K562 (cell line): ENCODE data around the gene SPTBN4. TPM values are rescaled to one million over a fixed set of nuclear protein-coding genes. Genes with fewer than 3 reads are reported as not detected.
A peak's percentile ranks its signal among the peaks of the same experiment; 100 is the strongest.

Experiments used
- BCLAF1 ChIP-seq, 2 experiments: fragments of 450-650 bp in 1 of 2; IDR thresholded peaks; 2 replicates each; pipeline ENCODE4 v1.6.1; 2011 to 2017; ENCODE audit warnings: low read depth in 2 of 2, antibody characterized with exemption in 1 of 2, borderline replicate concordance in 1 of 2, low read length in 1 of 2, mild to moderate bottlenecking in 1 of 2, mixed read lengths in 1 of 2; ENCODE audit not compliant: control insufficient read depth in 1 of 2
- CTCF ChIP-seq, 3 experiments: IDR thresholded peaks in 2 of 3; conservative IDR thresholded peaks in 1 of 3; 2 replicates each; pipeline ENCODE4 v1.5.1; 2011 to 2012; ENCODE audit warnings: low read length in 3 of 3, mild to moderate bottlenecking in 3 of 3, control low read depth in 2 of 3, improper control_type of control experiment in 1 of 3, inconsistent platforms in 1 of 3, low read depth in 1 of 3, mixed read lengths in 1 of 3, moderate library complexity in 1 of 3; ENCODE audit not compliant: insufficient read depth in 2 of 3
- ERF ChIP-seq: fragments of 450-650 bp; formaldehyde crosslinking; IDR thresholded peaks from 2 replicates; pipeline ENCODE4 v1.4.0; 2020; ENCODE audit warnings: mild to moderate bottlenecking, mixed read lengths
- FOXP1 ChIP-seq: sonication (generic); formaldehyde crosslinking; IDR thresholded peaks from 2 replicates; pipeline ENCODE4 v1.8.0; 2022; ENCODE audit warnings: mild to moderate bottlenecking, missing genetic modification reagents
- HIVEP1 ChIP-seq: fragments of 250-450 bp; sonication (Bioruptor Pico); IDR thresholded peaks from 2 replicates; pipeline ENCODE4 v1.4.0; 2020; ENCODE audit warnings: mild to moderate bottlenecking
- NR0B1 ChIP-seq: fragments of 450-650 bp; IDR thresholded peaks from one replicate; pipeline ENCODE4 v1.6.1; 2018; ENCODE audit warnings: mild to moderate bottlenecking, moderate library complexity; ENCODE audit not compliant: partially characterized antibody
- RAD51 ChIP-seq: fragments of 450-650 bp; IDR thresholded peaks from 2 replicates; pipeline ENCODE4 v1.7.1; 2016; ENCODE audit warnings: low read depth, mild to moderate bottlenecking, borderline replicate concordance
- RB1 ChIP-seq: fragments of 450-650 bp; IDR thresholded peaks from 2 replicates; pipeline ENCODE4 v1.6.1; 2017; ENCODE audit warnings: low read depth, mild to moderate bottlenecking
- TEAD1 ChIP-seq, 2 experiments: fragments of 450-650 bp in 1 of 2; sonication (generic) in 1 of 2; formaldehyde crosslinking; IDR thresholded peaks; 2 replicates each; pipeline versions ENCODE4 v1.4.0 to v1.8.0; 2020 to 2022; ENCODE audit warnings: mild to moderate bottlenecking in 2 of 2, missing genetic modification reagents in 1 of 2
- TFAP4 ChIP-seq: sonication (generic); formaldehyde crosslinking; IDR thresholded peaks from 2 replicates; pipeline ENCODE4 v1.8.0; 2022; ENCODE audit warnings: missing genetic modification reagents, mild to moderate bottlenecking, moderate library complexity, borderline replicate concordance
- TSC22D4 ChIP-seq: fragments of 450-650 bp; IDR thresholded peaks from 2 replicates; pipeline ENCODE4 v1.6.1; 2016; ENCODE audit warnings: missing genetic modification characterization, missing biosample characterization, control low read depth
- ZBTB11 ChIP-seq, 3 experiments: fragments of 200-800 bp in 1 of 3; fragments of 250-450 bp in 1 of 3; fragments of 450-650 bp in 1 of 3; sonication (Bioruptor Pico) in 1 of 3; sonication (Bioruptor generic) in 1 of 3; formaldehyde crosslinking in 1 of 3; IDR thresholded peaks; 2 replicates each; pipeline versions ENCODE4 v1.6.1 to v1.8.0; 2016 to 2022; ENCODE audit warnings: mild to moderate bottlenecking in 2 of 3, missing genetic modification characterization in 2 of 3, missing compliant biosample characterization in 1 of 3, moderate library complexity in 1 of 3
- ZBTB8A ChIP-seq: fragments of 450-650 bp; IDR thresholded peaks from 2 replicates; pipeline ENCODE4 v1.6.1; 2018; ENCODE audit warnings: mild to moderate bottlenecking, moderate library complexity; ENCODE audit not compliant: partially characterized antibody
- ZNF766 ChIP-seq: fragments of 200-800 bp; sonication (Bioruptor generic); conservative IDR thresholded peaks from 2 replicates; pipeline ENCODE4 v1.6.1; 2016; ENCODE audit warnings: missing genetic modification characterization, missing compliant biosample characterization
- polyA plus RNA-seq, 8 experiments: library from polyadenylated mRNA; depleted of rRNA in 4 of 8; stranded (reverse) in 5 of 8; unstranded in 3 of 8; fragments of >200 nt; fragmentation: Nextera tagmentation in 2 of 8; fragmentation: Illumina TruSeq in 1 of 8; extraction: Ambion mirVana in 2 of 8; extraction: Trizol in 1 of 8; gene quantifications; 2 replicates each; pipeline versions ENCODE4 v1.2.1 to v1.2.3, GENCODE V29; 2011 to 2014; ENCODE audit warnings: inconsistent platforms in 1 of 8, missing spikeins in 1 of 8
- total RNA-seq, 7 experiments: library from RNA; depleted of rRNA in 6 of 7; stranded (reverse); fragments of >200 nt in 6 of 7; fragmentation: Illumina TruSeq in 2 of 7; extraction: Trizol in 2 of 7; gene quantifications; 2 replicates each; pipeline versions ENCODE4 v1.2.1 to v1.2.3, GENCODE V29; 2011 to 2021; ENCODE audit warnings: low replicate concordance in 1 of 7

The SPTBN4 gene
- total and polyA plus RNA-seq, 9 of the 15 experiments (the other 6 are each of a cell fraction or from before 2014, with no cell fraction given) = 0.01 to 1.5 (median 0.86) TPM

- TF ChIP-seq TFAP4 = 0 out of 2 replicates have a peak, but pooled peaks have one; percentile 26
- no peak for TF ChIP-seq TSC22D4
- TF ChIP-seq FOXP1 (CRISPR knock-in tag) = no peak
- TF ChIP-seq CTCF (IDR thresholded peaks at IDR 0.05 in 2 of 3, conservative IDR thresholded peaks at IDR 0.05 in 1 of 3; ENCODE audit: insufficient read depth in 2 of 3, low read depth in 1 of 3, low read length in 3 of 3) = peak; percentile 40 to 57 (median 47); a peak in 4 of 6 replicates
- TF ChIP-seq TEAD1 (CRISPR knock-in tag; IDR thresholded peaks at IDR 0.05) = no peak
- no peak for TF ChIP-seq NR0B1
- TF ChIP-seq RB1 = peak; percentile 78; the same call in 1 of the 2 replicates
- no peak for TF ChIP-seq BCLAF1 (IDR thresholded peaks at IDR 0.05; ENCODE audit: borderline replicate concordance in 1 of 2, control insufficient read depth in 1 of 2, low read depth in 2 of 2, low read length in 1 of 2)
- no peak for TF ChIP-seq ERF (CRISPR knock-in tag)
- no peak for TF ChIP-seq RAD51
- peak; percentile 90 for TF ChIP-seq ZNF766 (CRISPR knock-in tag)
- TF ChIP-seq HIVEP1 = no peak
- TF ChIP-seq ZBTB11 (CRISPR knock-in tag; IDR thresholded peaks at IDR 0.05) = peak in 1 of 3 experiments; percentile 53; a peak in 1 of 6 replicates
- TF ChIP-seq ZBTB8A = no peak
Observed at GRCh38 chr19:40530091-40530901, 63.5 kb downstream of the SPTBN4 start (continued).
